H1 (cell line): ENCODE measurements around the gene SNX12. TPM values are rescaled to one million over a fixed set of nuclear protein-coding genes. Genes with fewer than 3 reads are reported as not detected.

Source experiments
- BACH1 ChIP-seq: IDR thresholded peaks from 2 replicates; pipeline ENCODE4 v1.6.1; 2012; ENCODE audit warnings: low read length, improper control_type of control experiment
- EP300 ChIP-seq, 2 experiments: IDR thresholded peaks; 1 replicate in 1 of 2; 2 replicates in 1 of 2; pipeline ENCODE4 v1.6.1; 2011 to 2012; ENCODE audit warnings: low read depth in 2 of 2, low read length in 2 of 2, mild to moderate bottlenecking in 2 of 2, borderline replicate concordance in 1 of 2, inconsistent platforms in 1 of 2, moderate library complexity in 1 of 2
- EZH2 ChIP-seq: fragments of 200-600 bp; sonication (generic); IDR thresholded peaks from 2 replicates; pipeline ENCODE4 v1.7.1; 2012; ENCODE audit warnings: low read depth, mild to moderate bottlenecking, moderate library complexity, low read length, inconsistent platforms; ENCODE audit not compliant: severe bottlenecking
- KDM1A ChIP-seq: fragments of 200-600, 300-600 bp; sonication (generic); IDR thresholded peaks from 2 replicates; pipeline ENCODE4 v1.7.1; 2016; ENCODE audit warnings: mild to moderate bottlenecking, low read length, borderline replicate concordance
- MAFK ChIP-seq: IDR thresholded peaks from 2 replicates; pipeline ENCODE4 v1.6.1; 2012; ENCODE audit warnings: low read depth, mild to moderate bottlenecking, improper control_type of control experiment, low read length
- MAX ChIP-seq: IDR thresholded peaks from 2 replicates; pipeline ENCODE4 v1.6.1; 2012; ENCODE audit warnings: inconsistent platforms
- POLR2AphosphoS5 ChIP-seq: IDR thresholded peaks from 2 replicates; pipeline ENCODE4 v1.6.1; 2011; ENCODE audit warnings: low read depth, low read length
- RBBP5 ChIP-seq: IDR thresholded peaks from 2 replicates; pipeline ENCODE4 v1.7.1; 2012; ENCODE audit warnings: low read depth, mild to moderate bottlenecking, inconsistent platforms, low read length, moderate library complexity, borderline replicate concordance
- RFX5 ChIP-seq: IDR thresholded peaks from 2 replicates; pipeline ENCODE4 v1.6.1; 2011; ENCODE audit warnings: low read depth, low read length, improper control_type of control experiment, borderline replicate concordance
- SP1 ChIP-seq: IDR thresholded peaks from 2 replicates; pipeline ENCODE4 v1.6.1; 2011; ENCODE audit warnings: low read depth, low read length
- SP2 ChIP-seq: IDR thresholded peaks from 2 replicates; pipeline ENCODE4 v1.6.1; 2012; ENCODE audit warnings: mild to moderate bottlenecking, low read length, inconsistent platforms
- TAF1 ChIP-seq: IDR thresholded peaks from 2 replicates; pipeline ENCODE4 v1.6.1; 2011; ENCODE audit warnings: mild to moderate bottlenecking, low read depth, low read length
- TCF12 ChIP-seq: IDR thresholded peaks from 2 replicates; pipeline ENCODE4 v1.6.1; 2011; ENCODE audit warnings: low read depth, mild to moderate bottlenecking, low read length
- polyA plus RNA-seq, 7 experiments: library from polyadenylated mRNA; depleted of rRNA in 3 of 7; stranded (reverse) in 5 of 7; unstranded in 2 of 7; fragments of >200 nt in 5 of 7; fragments of 200-250 nt in 2 of 7; gene quantifications; 1 replicate in 5 of 7; 2 replicates in 1 of 7; 4 replicates in 1 of 7; pipeline versions ENCODE4 v1.2.1 to v1.2.3, GENCODE V29; 2011 to 2013; ENCODE audit warnings: missing spikeins in 2 of 7, mixed read lengths in 2 of 7
- total RNA-seq: library from RNA; stranded (reverse); fragmentation: NEBNext Ultra II Directional; extraction: Animal tissue kit (Norgen Biotek cat#: 25700); gene quantifications from 2 replicates; pipeline ENCODE4 v1.2.1, GENCODE V29; 2021
- TF ChIP-seq, protein P1 (sequence below): IDR thresholded peaks from 2 replicates; pipeline ENCODE4 v1.6.1; 2011; ENCODE audit warnings: low read length, improper control_type of control experiment

SNX12 gene
- total and polyA plus RNA-seq, 2 of the 8 experiments (the other 6 are each of a cell fraction or from before 2014, with no cell fraction given) = 72.1 to 74.2 TPM

DNA sequence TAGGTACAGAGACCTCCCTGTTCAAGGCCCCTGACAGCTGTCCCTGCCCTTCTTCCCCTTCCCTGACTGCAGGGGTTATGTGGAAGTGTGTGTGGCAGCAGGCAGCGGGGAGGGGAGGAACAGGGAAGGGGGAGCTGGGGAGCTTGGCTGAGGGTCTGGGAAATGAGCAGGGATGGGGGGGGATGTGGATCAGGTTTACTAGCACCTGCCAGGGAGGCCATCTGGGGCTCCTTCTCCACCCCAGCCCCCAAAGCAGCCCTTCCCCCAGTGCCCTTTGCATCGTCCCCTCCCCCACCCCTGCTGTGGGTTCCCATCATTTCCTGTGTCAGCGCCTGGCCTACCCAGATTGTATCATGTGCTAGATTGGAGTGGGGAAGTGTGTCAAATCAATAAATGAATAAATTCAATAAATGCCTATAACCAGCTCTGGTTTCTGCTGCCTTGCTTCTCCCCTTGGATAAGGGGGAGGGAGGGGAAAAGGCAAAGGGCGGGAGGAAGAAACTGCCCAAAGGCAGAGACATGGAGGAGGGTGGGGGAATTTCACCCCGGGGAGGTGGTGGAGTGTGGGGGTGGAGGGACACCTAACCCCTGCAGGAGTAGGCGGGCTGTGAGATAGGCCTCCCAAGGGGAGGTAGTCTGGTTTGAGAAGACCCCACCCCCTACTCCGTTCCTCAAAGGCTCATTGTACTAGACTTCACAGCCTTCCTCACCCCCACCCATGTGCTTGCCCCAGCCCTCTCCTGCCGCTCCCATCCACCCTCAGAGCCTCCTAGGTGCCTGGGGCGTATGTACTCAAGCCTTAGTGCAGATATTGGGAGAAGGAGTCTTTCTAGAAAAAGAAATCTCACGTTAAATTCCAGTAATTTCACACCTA, 35.2 kb upstream of the SNX12 start (continued):
- TF ChIP-seq MAX (peak; percentile 33; the same call in 1 of the 2 replicates), MAFK (no peak), POLR2AphosphoS5 (no peak), TAF1 (no peak), BACH1 (no peak), RFX5 (no peak), EZH2 (no peak), EP300 (IDR thresholded peaks at IDR 0.05; ENCODE audit: borderline replicate concordance in 1 of 2, low read depth in 2 of 2, low read length in 2 of 2) (no peak), SP1 (0 out of 2 replicates have a peak, but pooled peaks have one; percentile 5), RBBP5 (0 out of 2 replicates have a peak, but pooled peaks have one; percentile 8), SP2 (no peak), KDM1A (no peak), TCF12 (0 out of 2 replicates have a peak, but pooled peaks have one; percentile 71)
- TF ChIP-seq, protein P1, sequence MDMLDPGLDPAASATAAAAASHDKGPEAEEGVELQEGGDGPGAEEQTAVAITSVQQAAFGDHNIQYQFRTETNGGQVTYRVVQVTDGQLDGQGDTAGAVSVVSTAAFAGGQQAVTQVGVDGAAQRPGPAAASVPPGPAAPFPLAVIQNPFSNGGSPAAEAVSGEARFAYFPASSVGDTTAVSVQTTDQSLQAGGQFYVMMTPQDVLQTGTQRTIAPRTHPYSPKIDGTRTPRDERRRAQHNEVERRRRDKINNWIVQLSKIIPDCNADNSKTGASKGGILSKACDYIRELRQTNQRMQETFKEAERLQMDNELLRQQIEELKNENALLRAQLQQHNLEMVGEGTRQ = no peak
